ENCODE measurements around the gene PDE3A. TPM values are rescaled to one million over a fixed set of nuclear protein-coding genes. Genes with fewer than 3 reads are reported as not detected.

The PDE3A gene
- total RNA-seq, 6 donors from 2014 or later: 1.0 to 10.0 (median 3.2) TPM

DNA sequence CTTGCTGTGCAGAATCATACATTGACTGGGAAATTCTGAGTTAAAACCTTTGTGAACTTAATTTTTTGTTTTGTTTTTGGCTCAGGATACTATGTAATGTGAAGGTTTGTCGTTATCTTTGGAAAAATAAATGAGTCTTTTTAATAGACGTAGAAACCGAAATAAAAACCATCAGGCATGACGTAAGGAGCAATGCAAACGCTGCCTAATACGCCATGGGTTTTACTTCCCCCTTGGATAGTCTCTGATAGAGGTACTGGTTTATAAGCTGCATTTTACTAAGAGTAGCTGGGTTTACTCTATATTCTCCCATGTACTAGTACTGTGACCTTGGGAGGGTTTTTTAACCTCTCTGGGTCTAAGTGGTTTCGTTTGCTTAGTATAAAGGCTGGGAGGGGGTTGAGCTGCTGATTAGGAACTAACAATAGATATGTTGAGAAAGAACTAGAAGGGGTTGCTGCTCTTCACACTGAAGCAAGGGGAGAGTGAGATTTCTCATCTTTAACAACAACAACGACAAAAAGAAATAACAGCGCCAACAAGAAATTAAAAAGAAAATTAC lies 260.0 kb downstream of the PDE3A start:
- 77 to 82% methylated on average over 9 of the region's 9 CpGs for WGBS, 2 donors
- no peak overlapping the region for H3K27ac ChIP-seq
- ATAC-seq (ENCODE audit: low FRiP score in 2 of 2): no peak
- no peaks in the 10 kb centered on the region for H3K27me3 ChIP-seq
- TF ChIP-seq POLR2AphosphoS5 (IDR thresholded peaks at IDR 0.05) (no peak), EP300 (IDR thresholded peaks at IDR 0.05) (no peak), POLR2A (IDR thresholded peaks at IDR 0.05) (no peak)
- TF ChIP-seq, protein P1, sequence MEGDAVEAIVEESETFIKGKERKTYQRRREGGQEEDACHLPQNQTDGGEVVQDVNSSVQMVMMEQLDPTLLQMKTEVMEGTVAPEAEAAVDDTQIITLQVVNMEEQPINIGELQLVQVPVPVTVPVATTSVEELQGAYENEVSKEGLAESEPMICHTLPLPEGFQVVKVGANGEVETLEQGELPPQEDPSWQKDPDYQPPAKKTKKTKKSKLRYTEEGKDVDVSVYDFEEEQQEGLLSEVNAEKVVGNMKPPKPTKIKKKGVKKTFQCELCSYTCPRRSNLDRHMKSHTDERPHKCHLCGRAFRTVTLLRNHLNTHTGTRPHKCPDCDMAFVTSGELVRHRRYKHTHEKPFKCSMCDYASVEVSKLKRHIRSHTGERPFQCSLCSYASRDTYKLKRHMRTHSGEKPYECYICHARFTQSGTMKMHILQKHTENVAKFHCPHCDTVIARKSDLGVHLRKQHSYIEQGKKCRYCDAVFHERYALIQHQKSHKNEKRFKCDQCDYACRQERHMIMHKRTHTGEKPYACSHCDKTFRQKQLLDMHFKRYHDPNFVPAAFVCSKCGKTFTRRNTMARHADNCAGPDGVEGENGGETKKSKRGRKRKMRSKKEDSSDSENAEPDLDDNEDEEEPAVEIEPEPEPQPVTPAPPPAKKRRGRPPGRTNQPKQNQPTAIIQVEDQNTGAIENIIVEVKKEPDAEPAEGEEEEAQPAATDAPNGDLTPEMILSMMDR (IDR thresholded peaks at IDR 0.05): no peak
- no peaks in the 10 kb centered on the region for H3K36me3 ChIP-seq
- H3K4me1 ChIP-seq: peaks cover 0 to 3% (median 0%) of the 10 kb centered on the region in 4 donors
- H3K4me3 ChIP-seq: no peak overlapping the region
- no peak for DNase-seq
- H3K9me3 ChIP-seq: no peaks in the 10 kb centered on the region

DNA sequence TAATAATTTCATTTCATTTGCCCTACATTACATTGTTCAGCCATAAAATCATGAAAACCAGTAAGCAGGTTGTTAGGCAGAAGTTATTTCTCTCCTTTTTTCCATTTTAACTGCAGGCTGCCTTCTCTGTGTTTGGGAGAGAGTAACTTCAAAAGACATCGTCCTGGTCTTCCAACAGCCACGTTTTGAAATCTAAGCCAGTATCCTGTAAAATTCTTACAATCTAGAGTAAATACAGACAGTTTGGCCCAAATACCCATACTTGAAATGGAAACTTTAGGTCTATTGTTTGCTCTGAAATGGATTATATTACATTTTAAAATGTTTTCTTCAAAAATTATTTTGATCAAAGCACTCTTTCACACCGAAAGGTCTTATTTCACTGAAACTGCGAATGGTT lies 260.7 kb downstream of the PDE3A start:
- Histone ChIP-seq H3K27ac (no peak overlapping the region), H3K36me3 (no peaks in the 10 kb centered on the region), H3K4me1 (peaks cover 0 to 3% (median 0%) of the 10 kb centered on the region in 4 donors), H3K27me3 (no peaks in the 10 kb centered on the region), H3K9me3 (no peaks in the 10 kb centered on the region), H3K4me3 (no peak overlapping the region)
- no peak for TF ChIP-seq POLR2A (IDR thresholded peaks at IDR 0.05)
- no peak for TF ChIP-seq POLR2AphosphoS5 (IDR thresholded peaks at IDR 0.05)
- TF ChIP-seq, protein P1 (IDR thresholded peaks at IDR 0.05): no peak
- TF ChIP-seq EP300 (IDR thresholded peaks at IDR 0.05): no peak
- DNase-seq (no peak), ATAC-seq (ENCODE audit: low FRiP score in 2 of 2) (no peak)
- 55 to 59% methylated on average over 4 of the region's 4 CpGs for WGBS, 2 donors

DNA sequence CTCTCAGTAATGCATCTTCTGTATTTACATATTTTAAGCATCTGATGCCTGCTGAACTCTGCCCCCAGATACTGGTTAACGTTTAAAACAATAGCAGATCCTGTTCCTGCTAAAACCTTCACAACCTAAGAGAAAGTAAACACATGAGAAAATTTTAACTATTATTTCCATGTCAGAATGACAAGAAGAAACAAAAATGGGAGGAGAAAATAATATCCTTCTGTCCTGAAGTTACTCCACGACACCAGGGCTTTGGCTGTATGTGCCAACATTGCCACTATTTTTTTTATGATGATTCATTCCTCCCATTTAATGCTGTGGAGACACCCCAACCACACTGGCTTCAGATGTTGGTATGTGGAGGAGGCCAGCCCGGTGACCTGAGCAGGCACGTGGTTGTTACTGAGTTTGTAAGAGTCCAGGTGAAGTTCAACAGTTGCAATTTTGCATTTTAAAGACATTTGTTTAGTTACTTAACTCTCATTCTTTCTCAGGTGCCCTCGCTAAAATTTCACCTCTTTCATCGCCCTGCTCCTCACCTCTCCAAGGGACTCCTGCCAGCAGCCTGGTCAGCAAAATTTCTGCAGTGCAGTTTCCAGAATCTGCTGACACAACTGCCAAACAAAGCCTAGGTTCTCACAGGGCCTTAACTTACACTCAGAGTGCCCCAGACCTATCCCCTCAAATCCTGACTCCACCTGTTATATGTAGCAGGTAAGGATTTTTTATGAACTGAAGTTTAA lies 261.2 kb downstream of the PDE3A start:
- H3K27ac ChIP-seq: no peak overlapping the region
- no peak for DNase-seq
- H3K4me3 ChIP-seq: no peak overlapping the region

DNA sequence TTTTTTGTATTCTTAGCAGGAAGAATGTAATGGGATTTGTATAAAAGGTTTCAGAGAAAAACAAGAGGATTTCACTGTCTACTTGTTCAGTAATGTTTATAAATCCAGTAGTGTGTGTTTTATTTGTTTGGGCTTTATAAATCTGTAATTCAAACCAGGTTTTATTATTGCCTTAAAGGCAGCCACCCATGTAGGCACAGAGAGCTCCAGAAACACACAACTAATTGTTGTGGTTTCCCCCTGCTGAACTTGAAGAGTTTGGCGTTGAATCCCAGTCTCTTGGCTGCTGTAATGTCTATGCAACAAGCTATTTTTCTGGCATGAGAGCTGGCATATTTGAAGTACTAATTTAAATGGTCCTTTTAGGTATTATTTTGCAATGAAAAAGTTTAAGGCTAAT lies 263.4 kb downstream of the PDE3A start:
- WGBS, 2 donors: 64 to 81% methylated on average over 1 of the region's 1 CpG
- no peaks in the 10 kb centered on the region for H3K27me3 ChIP-seq
- H3K4me1 ChIP-seq: peaks cover 0 to 3% (median 0%) of the 10 kb centered on the region in 4 donors

More for the DNA sequence above, 261.2 kb downstream of the PDE3A start:
- no peaks in the 10 kb centered on the region for H3K36me3 ChIP-seq
- 59 to 67% methylated on average over 6 of the region's 6 CpGs for WGBS, 2 donors
- TF ChIP-seq POLR2AphosphoS5 (IDR thresholded peaks at IDR 0.05) (no peak), EP300 (IDR thresholded peaks at IDR 0.05) (no peak), POLR2A (IDR thresholded peaks at IDR 0.05) (no peak)
- TF ChIP-seq, protein P1 (IDR thresholded peaks at IDR 0.05): no peak
- H3K4me1 ChIP-seq: peaks cover 0 to 3% (median 0%) of the 10 kb centered on the region in 4 donors
- no peaks in the 10 kb centered on the region for H3K27me3 ChIP-seq
- no peaks in the 10 kb centered on the region for H3K9me3 ChIP-seq
- ATAC-seq (ENCODE audit: low FRiP score in 2 of 2): no peak

More for the DNA sequence above, 263.4 kb downstream of the PDE3A start:
- no peak for DNase-seq
- TF ChIP-seq POLR2A (IDR thresholded peaks at IDR 0.05): no peak
- no peak for TF ChIP-seq POLR2AphosphoS5 (IDR thresholded peaks at IDR 0.05)
- TF ChIP-seq, protein P1 (IDR thresholded peaks at IDR 0.05): no peak
- TF ChIP-seq EP300 (IDR thresholded peaks at IDR 0.05): no peak
- Histone ChIP-seq H3K9me3 (no peaks in the 10 kb centered on the region), H3K27ac (no peak overlapping the region), H3K36me3 (no peaks in the 10 kb centered on the region), H3K4me3 (no peak overlapping the region)
- no peak for ATAC-seq (ENCODE audit: low FRiP score in 2 of 2)
